IMR-90 (cell line): Measurements from ENCODE around the gene ITGB1BP1.

Experiments
- BHLHE40 ChIP-seq: fragments of 150-350 bp; IDR thresholded peaks from 2 replicates; pipeline ENCODE4 v1.6.1; 2016; ENCODE audit warnings: mild to moderate bottlenecking, low read depth, low read length
- CEBPB ChIP-seq: IDR thresholded peaks from 2 replicates; pipeline ENCODE4 v1.6.1; 2012; ENCODE audit warnings: low read depth, low read length, improper control_type of control experiment
- FOS ChIP-seq: fragments of 150-350 bp; IDR thresholded peaks from 2 replicates; pipeline ENCODE4 v1.6.1; 2016; ENCODE audit warnings: low read depth, low read length
- MAFK ChIP-seq: IDR thresholded peaks from 2 replicates; pipeline ENCODE4 v1.6.1; 2012; ENCODE audit warnings: low read depth, low read length, improper control_type of control experiment
- MAZ ChIP-seq: IDR thresholded peaks from 2 replicates; pipeline ENCODE4 v1.6.1; 2012; ENCODE audit warnings: low read depth, mild to moderate bottlenecking, low read length, improper control_type of control experiment, moderate library complexity, borderline replicate concordance
- MXI1 ChIP-seq: IDR thresholded peaks from 2 replicates; pipeline ENCODE4 v1.6.1; 2012; ENCODE audit warnings: low read depth, mild to moderate bottlenecking, low read length, moderate library complexity, borderline replicate concordance
- NFE2L2 ChIP-seq: fragments of 150-350 bp; IDR thresholded peaks from 2 replicates; pipeline ENCODE4 v1.6.1; 2016; ENCODE audit warnings: low read depth, mild to moderate bottlenecking, low read length
- POLR2A ChIP-seq: IDR thresholded peaks from 2 replicates; pipeline ENCODE4 v1.6.1; 2012; ENCODE audit warnings: mild to moderate bottlenecking, low read depth, low read length
- RAD21 ChIP-seq: IDR thresholded peaks from 2 replicates; pipeline ENCODE4 v1.6.1; 2012; ENCODE audit warnings: low read length, improper control_type of control experiment
- RCOR1 ChIP-seq: IDR thresholded peaks from 2 replicates; pipeline ENCODE4 v1.6.1; 2012; ENCODE audit warnings: mild to moderate bottlenecking, low read length, improper control_type of control experiment; ENCODE audit not compliant: insufficient replicate concordance
- RFX5 ChIP-seq: IDR thresholded peaks from 2 replicates; pipeline ENCODE4 v1.8.0; 2012; ENCODE audit warnings: low read depth, mild to moderate bottlenecking, low read length, moderate library complexity
- SMC3 ChIP-seq: fragments of 150-350 bp; IDR thresholded peaks from 2 replicates; pipeline ENCODE4 v1.6.1; 2016; ENCODE audit warnings: low read depth, mild to moderate bottlenecking, antibody characterized with exemption, low read length, moderate library complexity
- TF ChIP-seq, protein P1 (sequence below): conservative IDR thresholded peaks from 2 replicates; pipeline ENCODE4 v1.5.1; 2012; ENCODE audit warnings: mild to moderate bottlenecking, low read depth, low read length, improper control_type of control experiment
- TF ChIP-seq, protein P2 (sequence below): fragments of 150-350 bp; IDR thresholded peaks from 2 replicates; pipeline ENCODE4 v1.6.1; 2017; ENCODE audit warnings: mild to moderate bottlenecking, antibody characterized with exemption, low read length, low read depth

DNA sequence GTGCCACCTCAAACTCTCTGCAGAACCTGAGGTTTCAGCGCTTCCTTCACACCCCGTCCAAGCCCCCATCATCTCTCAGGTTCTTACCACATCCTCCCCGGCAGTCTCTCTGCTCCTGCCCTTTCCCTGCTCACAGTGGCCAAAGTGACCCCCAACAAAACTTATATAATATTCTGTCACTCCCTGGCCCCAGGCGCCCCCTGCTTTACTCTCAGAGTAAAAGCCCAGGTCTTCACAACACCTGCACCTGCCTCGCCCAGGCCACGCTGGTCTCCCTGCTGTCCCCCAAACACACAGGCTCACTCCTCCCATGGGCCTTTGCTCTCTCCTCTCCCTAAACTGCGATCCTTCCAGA is 6.4 kb downstream of the ITGB1BP1 start:
- TF ChIP-seq, protein P1, sequence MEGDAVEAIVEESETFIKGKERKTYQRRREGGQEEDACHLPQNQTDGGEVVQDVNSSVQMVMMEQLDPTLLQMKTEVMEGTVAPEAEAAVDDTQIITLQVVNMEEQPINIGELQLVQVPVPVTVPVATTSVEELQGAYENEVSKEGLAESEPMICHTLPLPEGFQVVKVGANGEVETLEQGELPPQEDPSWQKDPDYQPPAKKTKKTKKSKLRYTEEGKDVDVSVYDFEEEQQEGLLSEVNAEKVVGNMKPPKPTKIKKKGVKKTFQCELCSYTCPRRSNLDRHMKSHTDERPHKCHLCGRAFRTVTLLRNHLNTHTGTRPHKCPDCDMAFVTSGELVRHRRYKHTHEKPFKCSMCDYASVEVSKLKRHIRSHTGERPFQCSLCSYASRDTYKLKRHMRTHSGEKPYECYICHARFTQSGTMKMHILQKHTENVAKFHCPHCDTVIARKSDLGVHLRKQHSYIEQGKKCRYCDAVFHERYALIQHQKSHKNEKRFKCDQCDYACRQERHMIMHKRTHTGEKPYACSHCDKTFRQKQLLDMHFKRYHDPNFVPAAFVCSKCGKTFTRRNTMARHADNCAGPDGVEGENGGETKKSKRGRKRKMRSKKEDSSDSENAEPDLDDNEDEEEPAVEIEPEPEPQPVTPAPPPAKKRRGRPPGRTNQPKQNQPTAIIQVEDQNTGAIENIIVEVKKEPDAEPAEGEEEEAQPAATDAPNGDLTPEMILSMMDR = no peak
- TF ChIP-seq MAFK = no peak
- no peak for TF ChIP-seq CEBPB
- TF ChIP-seq, protein P2, sequence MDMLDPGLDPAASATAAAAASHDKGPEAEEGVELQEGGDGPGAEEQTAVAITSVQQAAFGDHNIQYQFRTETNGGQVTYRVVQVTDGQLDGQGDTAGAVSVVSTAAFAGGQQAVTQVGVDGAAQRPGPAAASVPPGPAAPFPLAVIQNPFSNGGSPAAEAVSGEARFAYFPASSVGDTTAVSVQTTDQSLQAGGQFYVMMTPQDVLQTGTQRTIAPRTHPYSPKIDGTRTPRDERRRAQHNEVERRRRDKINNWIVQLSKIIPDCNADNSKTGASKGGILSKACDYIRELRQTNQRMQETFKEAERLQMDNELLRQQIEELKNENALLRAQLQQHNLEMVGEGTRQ = no peak
- TF ChIP-seq POLR2A = no peak
- TF ChIP-seq SMC3 = no peak
- TF ChIP-seq NFE2L2 = no peak
- TF ChIP-seq RAD21 = no peak
- TF ChIP-seq RFX5 = no peak
- TF ChIP-seq MXI1 = no peak
- TF ChIP-seq FOS = no peak
- no peak for TF ChIP-seq MAZ
- TF ChIP-seq BHLHE40 = no peak
- TF ChIP-seq RCOR1 = no peak
